Brain pericyte (primary cell): ENCODE data around the gene SLC37A1.

ENCODE experiments used
- DNase-seq: peaks from one replicate; pipeline ENCODE4 v3.0.0-alpha.2; 2012; ENCODE audit warnings: low read depth, low spot score

The SLC37A1 gene

DNA sequence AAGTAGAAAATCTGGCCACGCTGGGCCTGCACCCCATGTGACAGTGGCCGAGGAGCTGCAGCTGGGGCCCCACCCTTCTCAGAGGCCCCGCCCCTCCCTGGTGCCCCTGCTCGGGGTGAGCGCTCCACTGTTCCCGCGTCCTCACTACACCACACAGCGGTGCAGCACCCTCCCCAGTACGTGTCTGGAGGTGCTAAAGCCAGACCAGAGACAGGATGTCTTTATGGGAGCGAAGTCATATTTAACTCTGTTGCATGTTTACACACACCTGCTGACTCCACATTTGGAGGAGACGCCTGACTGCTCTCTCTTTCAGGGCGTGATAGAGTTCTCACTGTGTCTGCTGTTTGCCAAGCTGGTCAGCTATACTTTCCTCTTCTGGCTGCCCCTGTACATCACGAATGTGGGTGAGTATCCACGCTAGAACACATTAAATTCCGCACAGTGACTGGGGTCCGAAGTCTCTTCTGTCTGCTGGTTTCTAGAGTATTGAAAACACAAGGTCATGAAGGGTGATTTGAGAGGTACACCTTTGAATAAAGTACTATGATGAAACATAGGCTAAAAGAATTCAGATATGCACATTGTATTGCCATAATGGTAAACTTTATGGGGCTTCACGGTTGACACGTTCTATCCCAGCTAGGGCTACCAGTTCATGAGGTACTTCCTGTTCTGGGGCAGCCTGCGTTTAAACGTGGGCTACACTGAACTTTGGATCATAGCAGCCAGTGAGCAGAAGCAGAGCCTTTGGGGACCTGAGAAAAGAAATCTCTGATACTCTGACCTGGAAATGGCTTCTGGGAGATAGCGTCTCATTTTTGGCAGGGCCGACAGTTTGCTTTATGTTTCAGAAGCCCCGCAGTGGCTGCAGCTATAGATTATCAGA, 48.4 kb downstream of the SLC37A1 start:
- DNase-seq: no peak

- no peak for DNase-seq
Measured at GRCh38 chr21:42562816-42563215, 49.2 kb downstream of the SLC37A1 start.

DNA sequence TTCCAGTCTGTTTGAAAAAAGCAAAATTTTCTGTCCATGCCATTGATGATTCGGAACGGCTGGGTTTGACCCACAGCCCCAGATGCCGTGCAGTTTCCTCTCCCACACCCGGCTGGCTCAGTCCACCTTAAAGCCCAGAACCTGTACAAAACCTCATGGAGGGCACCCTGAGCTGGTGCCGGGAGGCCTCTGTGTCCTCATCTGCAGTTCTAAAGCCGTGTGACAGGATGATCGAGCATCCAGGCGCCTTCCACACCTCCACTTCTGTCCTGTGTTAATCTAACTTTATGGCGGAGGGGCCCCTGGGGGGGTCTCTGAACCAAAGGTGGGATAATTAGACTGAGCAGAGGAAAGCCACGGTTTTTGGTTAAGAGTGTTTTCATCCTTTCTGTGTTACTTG, 49.6 kb downstream of the SLC37A1 start:
- DNase-seq: no peak

DNA sequence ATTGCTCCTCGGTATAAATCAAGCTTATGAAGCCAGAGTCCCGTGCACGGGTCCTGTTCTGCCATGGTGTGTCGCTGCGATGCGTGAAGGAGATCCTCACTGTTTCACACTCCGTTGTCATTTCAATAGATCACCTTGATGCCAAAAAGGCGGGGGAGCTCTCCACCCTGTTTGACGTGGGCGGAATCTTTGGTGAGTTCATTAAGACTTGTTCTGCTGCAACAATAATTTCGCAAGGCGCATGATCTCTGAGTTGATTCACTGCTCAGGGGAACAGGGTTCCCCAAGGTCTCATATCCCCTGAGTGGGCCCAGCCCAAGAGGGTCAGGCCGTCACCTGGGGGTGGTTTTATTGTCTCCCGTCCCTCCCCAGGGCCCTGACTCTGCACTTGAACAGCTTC, 50.0 kb downstream of the SLC37A1 start:
- no peak for DNase-seq

GRCh38 chr21:42564561-42564971, 50.9 kb downstream of the SLC37A1 start:
- no peak for DNase-seq

- DNase-seq: no peak
Measured at GRCh38 chr21:42565206-42565810, 51.7 kb downstream of the SLC37A1 start.

DNA sequence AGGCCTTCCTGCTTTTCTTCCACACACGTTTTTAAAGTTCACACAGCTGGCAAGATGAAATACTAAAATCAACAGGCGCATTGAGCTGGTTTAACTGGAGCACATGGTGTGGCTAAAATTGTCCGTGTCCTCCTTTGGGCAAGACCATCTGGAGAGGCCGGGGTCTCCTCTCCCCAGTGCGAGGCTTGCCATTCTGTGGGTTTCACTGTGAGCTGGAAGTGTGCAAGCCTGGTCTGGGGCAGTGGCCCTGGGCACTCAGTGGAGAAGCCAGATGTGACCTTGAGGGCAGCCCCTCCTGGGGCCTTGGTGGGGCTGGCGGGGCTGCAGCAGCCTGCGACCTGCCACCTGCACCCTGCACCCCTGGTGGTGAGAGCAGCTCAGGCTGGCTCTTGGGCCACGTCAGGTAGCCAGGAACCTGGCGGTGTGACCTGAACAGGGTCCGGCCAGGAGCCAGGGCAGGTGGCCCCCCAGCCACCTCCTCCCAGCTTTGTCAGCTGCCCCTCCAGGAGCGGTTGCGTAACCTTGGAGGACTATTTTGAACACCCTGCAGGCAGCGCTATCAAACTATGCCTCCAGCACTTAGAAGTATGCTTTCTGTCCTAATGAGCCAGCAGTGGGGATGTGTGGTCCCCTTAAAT, 52.4 kb downstream of the SLC37A1 start:
- DNase-seq: no peak

- DNase-seq: no peak
Measured at GRCh38 chr21:42566524-42567213, 53.0 kb downstream of the SLC37A1 start.

GRCh38 chr21:42567214-42567555, 53.5 kb downstream of the SLC37A1 start:
- no peak for DNase-seq

DNA sequence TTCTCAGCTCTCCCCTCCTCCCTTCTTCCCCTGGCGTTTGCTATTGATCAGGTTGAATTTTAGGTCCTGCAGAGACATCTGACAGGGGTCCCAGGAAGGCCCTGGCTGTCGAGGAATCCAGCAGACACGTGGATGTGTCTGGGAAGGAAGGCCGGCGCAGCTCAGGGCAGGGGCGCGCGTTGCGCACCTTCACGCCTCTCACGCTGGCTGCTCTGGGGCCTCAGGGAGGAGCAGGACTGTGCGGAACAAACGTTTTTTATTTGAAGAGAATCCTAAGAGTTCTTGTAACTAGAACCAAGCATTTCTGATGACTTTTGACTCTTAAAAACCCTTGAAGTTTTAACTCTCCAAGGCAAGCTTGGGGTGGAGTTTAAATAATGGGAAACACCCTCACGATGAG, 54.2 kb downstream of the SLC37A1 start:
- DNase-seq: no peak

GRCh38 chr21:42568376-42568775, 54.7 kb downstream of the SLC37A1 start:
- no peak for DNase-seq

- no peak for DNase-seq
Measured at GRCh38 chr21:42568866-42569731, 55.4 kb downstream of the SLC37A1 start.

DNA sequence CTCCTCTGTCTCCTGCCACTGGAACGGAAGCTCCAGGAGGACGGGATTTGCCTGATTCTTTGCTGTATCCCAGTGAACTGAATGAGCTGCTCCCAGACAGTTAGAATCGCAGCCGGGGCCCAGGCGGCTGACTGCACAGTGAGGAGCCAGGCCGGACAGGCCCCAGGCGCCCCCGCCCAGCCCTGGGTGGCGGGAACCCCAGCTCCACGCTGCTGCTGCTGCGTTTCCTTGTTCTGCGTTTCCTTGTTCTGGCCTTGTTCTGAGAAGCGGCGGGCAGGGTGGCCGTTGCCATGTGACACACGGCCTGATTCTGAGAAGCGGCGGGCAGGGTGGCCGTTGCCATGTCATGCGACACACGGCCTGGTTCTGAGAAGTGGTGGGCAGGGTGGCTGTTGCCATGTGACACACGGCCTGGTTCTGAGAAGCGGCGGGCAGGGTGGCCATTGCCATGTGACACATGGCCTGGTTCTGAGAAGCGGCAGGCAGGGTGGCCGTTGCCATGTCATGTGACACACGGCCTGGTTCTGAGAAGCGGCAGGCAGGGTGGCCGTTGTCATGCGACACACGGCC, 56.2 kb downstream of the SLC37A1 start:
- DNase-seq: no peak

DNA sequence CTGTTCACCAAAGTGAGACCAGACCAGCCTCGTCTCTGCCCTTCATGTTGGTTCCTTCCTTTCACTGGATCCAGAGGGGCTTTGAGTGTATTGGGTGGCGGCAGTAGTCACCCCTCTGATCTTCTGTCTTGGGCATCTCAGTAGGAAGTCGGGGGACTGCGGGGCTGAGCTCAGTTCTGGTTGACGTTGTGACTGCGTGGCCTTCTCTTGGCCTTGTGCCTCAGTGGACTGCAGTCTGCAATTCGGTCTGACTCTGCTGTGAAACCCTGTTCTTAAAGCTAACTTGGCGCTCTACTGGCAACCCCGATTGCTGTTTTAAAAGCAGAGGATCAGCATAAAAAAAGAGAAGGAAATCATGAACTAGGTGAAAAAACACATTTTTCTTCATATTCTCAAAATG, 56.7 kb downstream of the SLC37A1 start:
- DNase-seq: no peak

DNA sequence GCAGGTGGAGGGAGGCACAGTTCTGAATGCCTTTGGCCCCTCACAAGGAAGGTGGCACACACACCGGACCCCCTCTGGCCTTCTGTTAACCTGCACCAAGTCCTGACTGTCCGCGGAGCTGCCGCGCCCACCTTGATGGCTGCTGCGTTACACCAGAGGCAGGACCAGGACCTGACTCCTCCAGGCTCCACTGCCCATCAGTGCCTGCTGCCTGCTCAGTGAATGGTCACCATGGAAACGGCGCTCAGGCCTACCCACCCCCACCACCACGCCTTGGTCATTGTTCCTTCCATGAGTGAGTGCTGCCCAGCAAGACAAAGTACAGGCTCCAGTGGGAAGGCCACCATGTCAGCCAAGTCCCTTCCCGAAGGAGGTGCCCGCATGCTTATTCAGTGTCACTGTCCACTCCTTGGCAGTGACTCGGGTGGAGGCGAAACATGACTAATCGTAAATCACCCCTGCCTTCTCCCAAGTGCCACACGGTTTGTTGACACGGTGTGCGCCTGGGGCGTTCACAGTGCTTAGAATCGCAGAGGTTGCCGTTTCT, 57.3 kb downstream of the SLC37A1 start:
- no peak for DNase-seq

DNA sequence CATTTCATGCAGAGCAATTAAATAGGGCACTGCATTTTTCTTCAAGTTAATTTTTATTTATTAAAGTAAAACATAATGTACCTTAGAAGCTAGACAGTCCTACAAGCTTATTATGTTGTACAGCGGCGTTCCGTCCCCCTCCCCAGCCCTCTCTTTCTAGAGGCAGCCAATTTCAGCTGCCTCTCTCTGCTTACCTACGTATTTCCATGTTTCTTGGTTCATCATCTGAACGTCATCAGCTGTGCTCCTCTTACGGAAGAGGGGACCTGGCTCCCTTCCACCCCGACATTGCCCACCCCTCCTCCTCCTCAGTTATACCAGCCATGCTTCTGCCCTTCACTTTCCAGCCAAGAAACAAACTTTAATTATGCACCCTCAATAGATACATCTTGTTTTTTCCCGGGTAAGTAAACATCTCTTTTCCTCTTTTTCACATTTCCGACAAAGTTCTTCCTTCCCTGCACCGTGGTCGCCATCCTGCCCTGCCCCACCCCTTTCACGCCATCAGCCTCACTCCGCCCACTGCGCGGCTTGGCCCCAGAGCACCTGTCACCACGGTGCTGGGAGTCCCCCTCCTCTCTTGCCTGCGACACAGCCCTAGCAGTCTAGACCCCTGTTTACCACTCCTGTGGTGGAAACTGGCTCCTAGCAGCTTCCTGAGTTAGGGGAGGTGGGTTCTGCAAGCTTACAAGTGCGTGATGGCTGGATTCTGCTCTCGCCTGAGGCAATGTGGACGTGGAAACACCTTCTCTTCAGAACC, 57.9 kb downstream of the SLC37A1 start:
- no peak for DNase-seq

DNA sequence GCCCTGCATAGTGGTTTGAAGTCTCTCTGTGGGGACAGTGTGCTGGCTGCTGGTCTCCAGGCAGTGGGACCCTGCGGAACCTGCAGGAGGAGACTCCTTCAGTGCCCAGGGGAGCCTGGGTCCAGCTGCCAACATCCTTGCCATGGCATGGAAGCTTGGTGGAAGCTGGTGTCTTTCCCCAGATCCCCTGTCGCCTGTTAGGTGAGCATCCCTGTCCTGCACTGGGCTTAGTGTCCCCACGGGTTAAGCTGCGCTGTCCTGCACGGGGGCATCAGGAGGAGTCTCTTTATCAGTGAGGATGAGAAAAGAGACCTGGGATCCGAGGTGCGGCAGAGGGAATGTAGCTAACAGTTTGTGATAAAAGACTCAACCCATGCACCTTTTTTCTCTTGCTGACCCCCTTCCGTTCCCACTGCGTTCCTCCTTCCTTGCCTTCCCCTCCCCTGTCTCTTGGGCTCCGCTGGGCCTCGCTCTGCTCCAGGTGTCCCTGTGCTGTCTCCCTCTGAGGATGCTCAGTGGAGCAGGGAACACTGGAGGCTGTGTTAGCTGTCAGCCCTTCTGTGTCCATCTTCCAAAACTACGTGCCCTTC, 59.3 kb downstream of the SLC37A1 start:
- no peak for DNase-seq

DNA sequence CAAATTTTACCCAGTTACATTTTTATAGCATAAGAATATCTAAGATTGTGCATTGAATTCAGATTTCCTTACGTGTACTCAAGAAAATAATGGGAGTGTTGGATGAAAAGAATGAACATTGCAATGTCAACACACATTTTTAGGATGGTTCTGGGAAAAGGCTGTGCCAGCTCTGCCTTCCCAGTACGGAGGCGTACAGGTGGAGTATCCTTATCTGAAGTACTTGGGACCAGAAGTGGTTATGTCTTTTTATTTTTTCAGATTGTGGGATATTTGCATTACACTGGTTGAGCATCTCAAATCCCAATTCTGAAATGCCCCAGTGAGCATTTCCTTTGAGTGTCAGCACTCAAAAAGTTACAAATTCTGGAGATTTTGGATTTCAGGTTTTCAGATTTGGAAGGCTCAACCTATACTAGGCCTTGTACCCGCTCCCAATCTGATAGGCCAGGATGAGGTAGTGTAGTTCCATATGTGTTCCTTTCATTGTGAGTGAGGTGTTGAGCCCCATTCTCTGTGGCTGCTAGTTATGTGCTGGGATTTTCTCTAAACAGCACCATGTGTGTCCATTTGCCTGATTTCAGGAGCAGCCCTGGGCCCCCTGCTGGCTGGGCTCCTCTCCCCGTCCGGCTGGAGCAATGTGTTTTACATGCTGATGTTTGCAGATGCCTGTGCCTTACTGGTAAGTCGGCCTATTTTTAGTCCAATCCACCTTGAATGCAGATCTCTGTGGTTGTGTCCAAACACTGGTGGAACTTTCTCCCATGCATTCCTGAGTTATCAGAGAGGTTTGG, 60.8 kb downstream of the SLC37A1 start:
- DNase-seq: no peak

- DNase-seq: no peak
Measured at GRCh38 chr21:42575111-42575510, 61.5 kb downstream of the SLC37A1 start.
